ENCODE results near the gene PACS2.
"Not testable (repeated sequence)": the region's sequence is repeated elsewhere in the genome, so short reads cannot be mapped to it uniquely, and the experiment has no call there.

PACS2 gene

GRCh38 chr14:105348169-105348944 is 33.8 kb downstream of the PACS2 start:
- FAIRE-seq (no peak), DNase-seq (ENCODE audit: insufficient read length, low spot score) (no peak)

- DNase-seq (ENCODE audit: insufficient read length, low spot score) = no peak
- no peak for FAIRE-seq
Observed at GRCh38 chr14:105348945-105349699, 34.6 kb downstream of the PACS2 start.

- no peak for FAIRE-seq
Observed at GRCh38 chr14:105349992-105350391, 35.4 kb downstream of the PACS2 start.

GRCh38 chr14:105350450-105351244 is 36.1 kb downstream of the PACS2 start:
- FAIRE-seq = no peak
- no peak for DNase-seq (ENCODE audit: insufficient read length, low spot score)

More at GRCh38 chr14:105349992-105350391, 35.4 kb downstream of the PACS2 start:
- DNase-seq (ENCODE audit: insufficient read length, low spot score) = no peak

GRCh38 chr14:105351410-105351809 is 36.9 kb downstream of the PACS2 start:
- FAIRE-seq = no peak
- no peak for DNase-seq (ENCODE audit: insufficient read length, low spot score)

GRCh38 chr14:105351920-105352851 is 37.6 kb downstream of the PACS2 start:
- FAIRE-seq (peak; percentile 98), DNase-seq (ENCODE audit: insufficient read length, low spot score) (peak; percentile 99)

GRCh38 chr14:105353136-105353535 is 38.6 kb downstream of the PACS2 start:
- DNase-seq (ENCODE audit: insufficient read length, low spot score) (no peak), FAIRE-seq (no peak)

GRCh38 chr14:105354541-105354940 is 40.0 kb downstream of the PACS2 start:
- FAIRE-seq = no peak
- DNase-seq (ENCODE audit: insufficient read length, low spot score) = no peak

GRCh38 chr14:105355049-105355575 is 40.6 kb downstream of the PACS2 start:
- FAIRE-seq = no peak

GRCh38 chr14:105355850-105356604 is 41.5 kb downstream of the PACS2 start:
- no peak for DNase-seq (ENCODE audit: insufficient read length, low spot score)
- no peak for FAIRE-seq

More at GRCh38 chr14:105355049-105355575, 40.6 kb downstream of the PACS2 start:
- DNase-seq (ENCODE audit: insufficient read length, low spot score) = no peak

- no peak for FAIRE-seq
Observed at GRCh38 chr14:105356927-105357326, 42.4 kb downstream of the PACS2 start.

GRCh38 chr14:105357626-105358025 is 43.1 kb downstream of the PACS2 start:
- no peak for FAIRE-seq

More at GRCh38 chr14:105356927-105357326, 42.4 kb downstream of the PACS2 start:
- DNase-seq (ENCODE audit: insufficient read length, low spot score) = no peak

GRCh38 chr14:105358140-105358846 is 43.7 kb downstream of the PACS2 start:
- DNase-seq (ENCODE audit: insufficient read length, low spot score) (no peak), FAIRE-seq (no peak)

More at GRCh38 chr14:105357626-105358025, 43.1 kb downstream of the PACS2 start:
- DNase-seq (ENCODE audit: insufficient read length, low spot score) = no peak

GRCh38 chr14:105358943-105359342 is 44.4 kb downstream of the PACS2 start:
- no peak for DNase-seq (ENCODE audit: insufficient read length, low spot score)
- FAIRE-seq = no peak

GRCh38 chr14:105361412-105361811 is 46.9 kb downstream of the PACS2 start:
- not testable (repeated sequence) for FAIRE-seq; DNase-seq (ENCODE audit: insufficient read length, low spot score)

GRCh38 chr14:105363847-105364708 is 49.5 kb downstream of the PACS2 start:
- FAIRE-seq (no peak), DNase-seq (ENCODE audit: insufficient read length, low spot score) (peak; percentile 52)

GRCh38 chr14:105365101-105365500 is 50.6 kb downstream of the PACS2 start:
- FAIRE-seq (no peak), DNase-seq (ENCODE audit: insufficient read length, low spot score) (no peak)
